AG08396 (cell line): ENCODE data around the gene ADCY6.
A peak's percentile ranks its signal among the peaks of the same experiment; 100 is the strongest.

ENCODE experiments used
- DNase-seq: peaks from one replicate; pipeline ENCODE4 v3.0.0; 2012; ENCODE audit warnings: low spot score, mixed read lengths

Gene ADCY6

DNA sequence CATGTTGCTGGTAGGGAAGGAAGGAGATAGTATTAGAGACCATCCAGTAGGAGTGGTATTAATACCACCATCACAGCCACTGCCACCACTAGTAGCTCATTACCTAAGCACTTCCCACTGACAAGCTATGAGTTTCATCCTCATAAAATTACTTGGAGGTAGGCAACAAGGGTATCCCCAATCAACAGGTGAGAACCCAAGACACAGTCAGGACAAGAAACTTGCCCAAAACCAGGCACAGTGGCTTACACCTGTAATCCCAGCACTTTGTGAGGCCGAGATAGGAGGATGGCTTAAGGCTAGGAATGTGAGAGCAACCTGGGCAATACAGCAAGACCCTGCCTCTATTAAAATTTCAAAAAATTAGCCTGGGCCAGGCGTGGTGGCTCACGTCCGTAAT lies 5.5 kb downstream of the ADCY6 start:
- DNase-seq: no peak

DNA sequence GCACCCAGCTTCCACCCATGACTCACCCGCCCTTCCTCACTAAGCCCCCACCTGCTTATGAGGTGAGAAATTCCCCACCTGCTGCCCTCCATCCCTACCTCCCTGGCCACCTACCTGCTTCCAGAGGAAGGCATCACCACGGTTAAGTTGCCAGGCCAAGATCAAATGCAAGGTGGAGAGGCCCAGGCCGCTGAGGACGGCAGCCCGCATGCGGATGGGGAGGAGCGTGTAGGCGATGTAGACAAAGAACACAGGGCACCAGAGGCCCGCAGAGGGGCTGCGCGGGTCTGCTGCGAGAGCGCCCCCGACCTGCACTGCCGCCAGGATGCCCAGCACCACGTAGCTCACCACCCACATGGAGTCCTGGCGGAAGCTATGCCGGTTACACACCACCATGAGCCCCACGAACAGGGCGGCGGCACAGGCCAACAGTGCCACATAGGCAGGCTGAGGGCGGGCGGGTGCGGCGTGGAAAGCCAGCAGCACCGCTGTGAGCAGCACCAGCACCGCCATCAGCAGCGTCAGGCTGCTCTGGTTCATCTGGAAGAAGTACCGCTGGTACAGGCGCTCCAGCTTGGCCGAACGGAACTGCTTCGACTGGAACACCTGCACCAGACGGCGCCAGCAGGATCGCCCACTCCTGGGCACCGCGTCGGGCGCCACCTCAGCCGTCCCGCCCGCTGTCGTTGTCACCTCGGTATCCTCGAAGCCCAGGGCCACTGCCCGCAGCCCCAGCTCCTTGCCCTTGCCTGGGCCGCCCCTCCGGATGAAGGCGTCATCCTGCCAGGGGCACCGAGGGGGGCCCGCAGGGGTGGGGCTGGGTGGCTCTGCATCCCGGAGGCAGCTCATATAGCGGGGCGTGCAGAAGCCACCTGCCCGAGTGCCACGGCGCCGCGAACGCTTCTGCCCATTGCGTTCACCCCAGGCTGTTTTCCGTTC lies 6.2 kb downstream of the ADCY6 start:
- DNase-seq: no peak

DNA sequence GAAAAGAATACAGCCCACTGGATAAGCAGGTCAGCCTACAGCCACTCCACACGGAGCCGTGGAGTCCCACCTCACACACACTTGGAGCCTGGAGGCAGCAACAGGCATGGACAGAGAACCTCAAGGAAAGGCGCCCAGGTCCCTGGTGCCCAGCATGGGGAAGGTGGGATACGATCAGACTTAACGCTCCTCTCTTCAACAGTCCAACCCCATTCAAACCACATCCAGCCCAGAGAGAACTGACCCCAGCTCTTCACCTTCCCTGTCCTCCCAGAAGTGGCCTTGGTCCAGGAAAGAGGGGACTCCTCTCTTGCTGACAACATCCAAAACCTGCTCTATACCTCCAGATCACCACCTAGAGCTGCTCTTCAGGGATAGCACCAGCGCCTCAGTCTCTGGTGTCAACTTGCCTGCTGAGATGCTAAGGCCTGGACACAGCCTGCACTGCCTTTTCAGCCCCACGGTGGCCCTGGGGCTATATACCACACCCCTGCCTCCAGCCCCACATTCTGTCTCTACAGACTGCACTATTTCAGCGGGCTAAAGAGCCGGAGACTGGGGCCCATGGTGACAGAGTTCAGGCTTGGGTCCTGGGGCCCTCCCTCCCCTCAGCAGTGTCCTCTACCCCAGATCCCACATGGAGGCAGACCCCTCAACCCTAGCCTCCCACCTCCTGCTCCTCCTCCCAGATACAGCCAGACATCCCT lies 7.0 kb downstream of the ADCY6 start:
- no peak for DNase-seq

DNA sequence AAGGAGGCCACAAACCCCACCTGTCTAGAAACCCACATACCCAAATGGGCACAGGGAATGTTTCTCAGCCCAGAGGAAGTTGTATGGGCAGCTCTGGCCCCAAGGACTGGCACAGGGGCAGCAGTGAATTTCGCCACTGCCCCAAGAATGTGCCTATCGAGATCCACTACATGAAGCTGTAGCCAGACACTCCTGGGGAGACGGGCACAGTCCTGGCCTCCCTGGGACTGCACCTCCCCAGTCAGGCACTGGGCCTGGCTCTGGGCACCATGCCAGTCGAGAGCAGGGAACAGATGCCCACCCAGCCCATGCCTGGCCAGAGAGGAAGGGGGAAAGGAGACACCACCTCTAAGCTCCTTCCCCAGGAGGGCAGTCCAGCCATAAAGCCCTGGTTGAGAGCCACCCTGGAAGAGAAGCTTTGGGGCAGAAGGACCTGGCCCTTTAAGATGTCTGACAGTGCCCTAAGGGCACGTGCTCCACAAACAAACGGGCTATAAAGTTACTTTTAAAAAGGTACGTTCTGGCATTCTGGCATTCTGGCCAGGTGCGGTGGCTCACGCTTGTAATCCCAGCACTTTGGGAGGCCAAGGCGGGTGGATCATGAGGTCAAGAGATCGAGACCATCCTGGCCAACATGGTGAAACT lies 8.4 kb downstream of the ADCY6 start:
- no peak for DNase-seq

DNA sequence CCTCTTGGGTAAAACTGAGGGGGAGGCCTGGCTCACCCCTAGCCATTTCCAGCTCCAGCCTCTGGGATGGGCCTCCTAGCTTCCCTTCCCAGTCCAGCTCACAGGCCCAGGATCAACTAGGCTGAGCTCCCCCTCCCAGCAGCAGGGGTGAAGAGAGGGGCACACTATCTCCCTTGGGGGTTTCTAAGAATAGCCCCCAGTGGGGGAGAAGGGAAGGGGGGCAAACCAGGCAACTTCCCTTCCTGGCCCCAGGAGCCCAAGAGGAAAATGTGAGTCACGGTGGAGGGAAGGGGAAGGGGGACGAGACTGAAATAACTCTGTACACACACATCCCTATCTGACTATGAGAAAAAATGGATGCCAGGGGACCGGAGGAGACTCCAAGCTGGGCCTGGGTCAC lies 9.0 kb downstream of the ADCY6 start:
- DNase-seq: peak; percentile 46

DNA sequence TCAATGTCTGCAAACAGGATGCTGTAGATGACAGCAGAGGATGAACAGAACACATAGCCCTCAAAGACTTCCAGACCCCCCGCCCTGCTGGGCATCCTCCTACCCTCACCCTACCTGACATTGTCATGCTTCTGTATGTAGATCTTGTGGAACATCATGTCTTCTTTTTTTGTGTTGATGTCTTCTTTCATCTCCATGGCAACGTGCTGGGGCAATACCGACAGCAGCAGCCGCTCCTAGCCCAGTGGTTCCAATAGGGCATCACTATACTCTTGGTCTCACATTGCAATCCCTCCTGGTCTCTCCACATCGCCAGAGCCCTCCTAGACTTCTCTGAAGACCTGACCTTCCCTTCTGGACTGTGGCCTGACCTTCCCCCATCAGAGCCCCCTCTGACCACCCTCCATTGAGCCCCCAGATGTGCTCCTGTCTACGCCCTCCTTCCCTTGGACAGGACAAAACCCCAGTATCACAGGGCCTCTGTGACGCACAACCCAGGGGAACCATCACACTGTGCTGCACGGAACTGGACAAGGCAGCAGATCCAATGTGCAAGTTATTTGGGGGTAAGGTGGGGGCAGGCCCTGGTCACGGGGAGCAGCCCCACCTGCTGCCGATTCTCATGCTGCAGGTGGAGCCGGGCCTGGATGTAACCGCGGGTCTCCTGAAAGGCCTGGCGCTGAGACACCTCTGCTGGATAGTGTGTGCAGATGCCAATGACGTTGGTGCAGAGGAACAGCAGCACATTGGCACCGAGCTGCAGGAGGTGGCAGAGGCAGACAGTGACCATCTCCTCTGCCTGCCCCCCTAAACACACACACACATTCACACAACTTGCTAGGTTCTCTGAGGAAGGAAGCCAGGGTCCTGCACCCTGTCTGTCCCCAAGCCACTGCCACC lies 11.1 kb downstream of the ADCY6 start:
- DNase-seq: no peak

DNA sequence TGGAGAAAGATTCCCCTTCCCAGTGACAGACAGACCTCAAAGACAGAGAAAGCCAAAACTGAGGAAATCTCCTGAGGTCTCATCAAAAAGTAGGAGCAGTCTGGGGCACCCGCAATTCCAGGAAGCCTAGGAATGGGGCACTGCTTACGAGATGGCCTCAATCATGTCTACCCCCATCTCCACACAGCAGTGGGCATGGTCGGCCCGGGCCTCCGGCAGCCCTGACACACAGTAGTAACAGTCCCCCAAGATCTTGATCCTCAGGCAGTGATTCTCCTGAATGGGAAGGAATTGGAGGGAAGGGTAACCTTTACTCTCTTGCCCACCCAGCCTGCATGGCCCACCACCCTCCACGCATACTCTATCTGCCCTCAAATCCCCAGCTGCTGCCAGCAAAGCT lies 11.9 kb downstream of the ADCY6 start:
- no peak for DNase-seq

DNA sequence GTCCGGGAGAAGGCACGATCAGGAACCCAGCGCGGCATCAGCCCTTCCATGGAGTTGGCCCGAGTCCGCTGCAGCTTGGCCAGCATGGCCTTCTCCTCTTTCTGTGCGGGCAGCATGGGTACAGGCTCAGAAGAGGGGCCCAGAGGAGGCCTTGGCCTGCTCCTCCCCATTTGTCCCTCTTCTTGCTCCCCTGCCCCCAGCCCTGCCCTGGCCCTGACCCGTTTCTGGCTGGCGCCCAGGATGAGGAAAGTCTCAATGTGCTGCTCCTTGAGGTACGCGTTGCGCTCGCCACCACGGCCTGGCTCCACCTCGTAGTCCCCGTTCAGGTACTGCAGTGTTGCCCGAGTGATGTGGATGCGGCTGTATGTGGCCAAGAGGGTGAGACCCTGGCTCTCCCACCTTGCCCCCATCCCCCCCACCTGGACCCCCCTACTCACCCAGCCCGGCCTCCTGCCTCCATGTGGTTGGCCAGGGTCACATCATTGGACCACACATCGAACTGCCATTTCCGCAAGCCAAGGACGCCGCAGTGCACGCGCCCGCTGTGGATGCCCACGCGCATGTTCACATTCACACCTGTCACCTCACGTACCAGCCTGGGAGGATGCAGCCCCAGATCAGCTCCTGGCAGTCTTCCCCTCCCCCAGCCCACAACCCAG lies 12.8 kb downstream of the ADCY6 start:
- DNase-seq: no peak

DNA sequence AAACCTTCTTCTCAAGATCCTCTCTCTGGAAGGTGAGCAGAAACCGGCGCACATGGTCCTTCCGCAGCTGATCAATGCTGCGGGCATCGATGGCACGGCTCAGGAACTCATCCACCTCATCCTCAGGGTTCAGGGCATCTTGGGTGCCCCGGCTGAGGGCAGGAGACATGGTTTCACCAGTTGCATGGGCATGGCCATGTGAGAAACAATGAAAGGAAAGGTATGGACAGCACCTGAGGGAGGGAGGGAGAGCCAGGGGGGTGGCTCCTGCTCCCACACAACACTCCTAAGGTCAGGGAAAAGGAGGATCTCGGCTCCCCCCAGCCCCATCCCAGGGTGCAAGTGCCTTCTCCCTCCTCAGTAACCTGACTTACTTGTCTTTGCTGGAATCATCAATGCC lies 13.6 kb downstream of the ADCY6 start:
- DNase-seq: no peak

DNA sequence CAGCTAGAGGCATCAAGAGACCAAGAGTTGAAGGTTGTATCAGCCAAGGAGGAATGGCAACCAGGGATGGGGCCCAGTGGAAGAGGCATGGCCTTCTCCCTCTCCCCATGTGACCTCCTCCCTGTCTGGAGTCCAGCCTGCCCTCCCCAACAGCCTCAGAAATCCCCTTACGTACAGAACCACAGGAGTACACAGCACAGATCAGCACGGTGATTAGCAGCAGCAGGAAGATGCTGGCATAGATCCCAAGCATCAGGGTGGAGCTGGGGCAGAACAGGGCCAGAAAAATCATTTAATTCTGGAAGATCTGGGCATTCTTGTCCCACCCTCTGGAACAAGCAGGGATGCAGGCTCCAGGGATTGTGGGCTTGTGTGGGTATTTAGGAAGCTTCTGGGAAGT lies 14.4 kb downstream of the ADCY6 start:
- DNase-seq: no peak

DNA sequence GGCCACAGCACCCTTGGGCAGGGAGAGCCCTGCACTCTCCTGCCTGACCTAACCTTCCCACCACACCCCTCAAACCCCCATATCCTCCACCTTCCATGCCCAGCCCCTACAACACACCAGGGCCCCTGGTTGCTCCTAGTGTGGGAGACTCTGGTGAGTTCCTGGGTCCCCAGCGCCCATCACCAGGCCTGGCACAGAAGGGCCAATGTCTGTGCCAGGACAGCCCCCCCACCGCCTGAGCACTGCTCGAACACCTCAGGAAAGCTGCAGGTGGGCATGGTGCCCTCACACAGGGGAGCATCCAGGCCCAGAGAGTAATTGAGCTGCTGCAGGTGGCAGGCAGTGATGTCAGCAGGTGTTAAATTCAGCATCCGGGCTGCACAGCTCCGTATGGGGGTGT lies 15.2 kb downstream of the ADCY6 start:
- no peak for DNase-seq

DNA sequence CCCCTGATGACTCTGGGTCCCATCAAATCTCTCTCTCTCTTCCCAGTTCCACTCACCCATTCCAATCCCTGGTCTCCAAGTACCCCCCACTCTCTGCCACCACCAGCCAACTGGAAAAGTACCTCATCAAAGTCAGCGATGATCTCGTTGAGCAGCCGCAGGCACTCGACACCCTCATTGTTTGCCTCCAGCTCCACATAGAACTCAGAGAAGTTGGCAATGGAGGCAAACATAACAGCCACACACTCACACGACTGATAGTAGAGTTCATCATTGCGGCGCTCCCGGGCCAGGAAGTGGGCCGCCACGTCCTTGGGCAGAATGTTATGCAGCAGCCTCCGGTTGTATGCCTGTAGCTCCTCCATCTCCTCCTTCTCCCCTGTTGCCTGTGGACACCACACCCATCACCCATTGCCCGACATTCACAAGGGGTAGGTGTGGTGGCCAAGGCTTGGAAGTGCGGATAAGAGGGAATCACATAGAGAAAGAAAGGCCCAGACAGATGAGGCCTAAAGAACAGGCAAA lies 17.2 kb downstream of the ADCY6 start:
- DNase-seq: no peak

DNA sequence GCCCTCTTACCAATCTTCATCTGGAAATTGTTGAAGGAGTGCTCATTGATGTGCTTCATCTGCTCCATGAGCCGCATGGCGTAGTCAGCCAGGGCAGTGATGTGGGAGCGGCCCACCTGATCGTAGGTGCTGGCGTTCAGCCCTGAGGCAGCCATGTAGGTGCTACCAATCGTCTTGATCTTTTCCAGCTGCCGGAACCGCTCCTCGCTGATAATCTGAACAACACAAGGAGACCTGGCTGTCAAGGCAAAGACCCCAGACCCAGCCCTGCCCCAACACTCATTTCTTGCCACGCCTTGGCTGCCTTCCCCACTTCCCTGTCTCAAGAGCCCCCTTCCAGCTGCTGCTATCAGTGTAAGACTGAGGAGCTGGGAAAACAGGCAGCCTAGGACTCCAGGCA lies 18.1 kb downstream of the ADCY6 start:
- DNase-seq: no peak

DNA sequence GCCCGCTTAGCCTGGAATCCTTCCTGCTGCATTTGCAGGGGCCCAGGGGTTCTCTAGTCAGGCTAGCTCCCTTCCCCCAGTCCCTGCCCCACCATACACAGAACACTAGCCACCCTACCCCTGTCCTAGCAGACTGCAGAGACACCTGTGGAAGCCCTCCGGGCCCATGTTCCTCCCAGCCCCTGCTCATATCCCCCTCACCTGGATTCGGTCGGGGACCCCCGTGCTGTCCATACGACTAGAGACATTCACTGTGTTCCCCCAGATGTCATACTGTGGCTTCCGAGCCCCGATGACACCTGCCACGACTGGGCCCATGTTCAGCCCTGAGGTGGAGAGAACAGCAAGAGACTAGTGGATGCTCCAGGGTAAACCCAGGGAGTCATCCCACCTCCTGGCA lies 20.2 kb downstream of the ADCY6 start:
- DNase-seq: no peak

DNA sequence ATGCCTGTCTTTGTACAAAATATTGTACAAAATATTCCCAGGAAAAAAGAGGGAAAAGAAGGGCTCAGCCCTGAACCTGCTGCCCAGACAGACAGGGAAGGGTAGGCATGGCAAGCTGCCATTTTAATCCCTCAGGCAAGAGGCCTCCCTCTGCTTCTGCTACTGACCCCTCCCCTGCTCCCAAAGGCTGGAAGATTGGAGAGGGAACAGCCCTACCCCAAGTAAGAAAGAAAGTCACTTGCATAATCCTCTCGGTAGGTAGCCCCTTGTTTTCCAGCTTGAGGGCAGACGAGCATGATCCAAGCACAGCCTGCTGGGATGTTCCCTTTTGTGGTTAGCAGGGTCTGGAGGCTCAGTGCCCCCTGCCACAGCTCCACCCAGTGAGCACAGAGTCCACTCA lies 20.7 kb downstream of the ADCY6 start:
- no peak for DNase-seq

DNA sequence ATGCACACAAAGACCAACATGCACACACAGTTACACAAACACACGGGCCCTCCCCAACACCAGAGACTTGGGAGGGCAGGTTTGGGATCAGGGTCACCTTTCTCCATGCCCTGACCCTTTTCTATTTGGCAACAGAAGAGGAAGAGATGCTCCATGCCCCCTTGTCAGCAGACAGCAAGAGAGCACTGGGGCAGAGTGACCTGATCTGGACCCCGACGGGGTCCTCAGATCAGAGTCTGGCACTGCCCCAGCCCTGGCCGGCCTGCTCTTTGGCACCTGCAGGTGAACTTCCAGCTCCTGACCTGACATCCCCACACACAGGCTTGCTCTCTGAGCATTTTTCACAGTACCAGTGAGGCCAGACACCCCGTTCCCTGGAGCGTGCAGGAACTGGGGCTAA lies 21.4 kb downstream of the ADCY6 start:
- no peak for DNase-seq

DNA sequence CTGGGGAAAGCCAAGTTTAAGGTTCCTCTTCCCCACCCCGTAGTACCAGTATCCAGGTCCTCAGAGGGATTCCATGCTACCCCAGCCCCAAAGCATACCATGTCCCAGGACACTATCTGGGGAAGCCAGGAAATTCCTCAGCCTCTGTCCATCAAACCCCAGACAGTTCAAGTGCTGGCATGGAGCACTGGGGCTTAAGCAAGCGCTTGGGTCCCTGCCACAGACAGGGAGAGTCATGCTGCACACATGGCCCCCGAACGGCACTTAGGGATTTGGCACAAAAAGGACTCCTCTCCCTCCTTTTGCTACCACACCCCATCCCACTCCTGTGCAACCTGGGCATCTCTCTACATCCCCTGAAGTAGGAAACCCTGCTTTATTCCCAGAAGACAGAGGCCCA lies 21.8 kb downstream of the ADCY6 start:
- no peak for DNase-seq

DNA sequence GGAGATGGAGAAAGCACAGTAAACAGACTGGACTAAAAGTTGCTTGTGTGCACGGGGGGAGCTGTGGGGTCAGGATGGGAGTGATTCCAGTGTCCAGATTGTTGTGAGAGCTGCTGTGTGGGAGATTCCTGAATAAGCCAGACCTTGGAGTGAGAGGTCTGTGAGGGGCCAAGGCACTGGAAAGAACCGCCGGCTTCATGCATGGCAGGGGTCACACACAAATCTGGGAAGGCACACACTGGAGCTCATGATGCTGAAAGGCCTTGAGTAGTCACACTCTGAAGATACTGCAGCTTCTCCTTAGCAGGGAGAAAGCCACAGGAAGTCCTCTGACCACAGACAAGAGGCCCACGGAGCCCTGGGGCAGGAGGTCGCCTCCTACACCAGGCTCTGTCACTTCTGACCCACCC lies 23.1 kb downstream of the ADCY6 start:
- DNase-seq: no peak

DNA sequence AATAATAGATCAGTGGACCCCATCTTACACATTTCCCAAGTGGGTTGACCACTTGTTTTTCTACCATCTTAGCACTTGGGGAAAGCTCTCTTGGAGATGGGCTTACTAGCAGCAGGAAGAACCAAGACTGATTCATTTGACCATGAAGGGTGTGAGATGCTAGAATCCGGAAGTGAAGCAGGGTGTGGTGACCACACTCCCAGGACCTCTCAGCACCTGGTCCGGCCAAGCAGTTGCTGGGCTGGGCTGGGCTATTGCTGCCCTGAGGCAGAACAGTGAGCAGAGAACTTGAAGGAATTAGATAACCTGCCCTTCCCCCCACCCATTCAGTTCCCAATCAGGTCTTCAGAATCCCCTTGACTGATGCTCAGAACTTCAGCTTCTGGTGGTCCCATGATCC lies 24.4 kb downstream of the ADCY6 start:
- DNase-seq: no peak

DNA sequence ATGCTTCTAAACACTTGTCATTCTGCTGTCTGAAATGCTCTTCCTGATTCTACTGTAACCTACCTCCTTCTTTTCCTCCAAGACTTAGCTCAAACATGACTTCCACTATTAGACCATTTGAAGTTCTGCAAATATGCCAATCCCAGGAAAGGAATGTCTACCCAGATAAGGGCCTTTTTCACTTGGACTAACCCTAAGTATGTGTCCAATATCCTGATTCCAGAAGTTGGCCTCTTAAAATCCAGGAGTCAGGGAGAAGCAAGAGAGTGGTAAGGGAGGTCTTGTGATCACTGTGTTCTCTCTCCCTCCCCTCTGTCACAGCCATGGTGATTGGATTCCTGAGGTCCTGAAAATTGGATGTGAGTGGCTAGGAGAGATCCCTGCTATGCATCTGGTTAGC lies 30.2 kb downstream of the ADCY6 start:
- no peak for DNase-seq

DNA sequence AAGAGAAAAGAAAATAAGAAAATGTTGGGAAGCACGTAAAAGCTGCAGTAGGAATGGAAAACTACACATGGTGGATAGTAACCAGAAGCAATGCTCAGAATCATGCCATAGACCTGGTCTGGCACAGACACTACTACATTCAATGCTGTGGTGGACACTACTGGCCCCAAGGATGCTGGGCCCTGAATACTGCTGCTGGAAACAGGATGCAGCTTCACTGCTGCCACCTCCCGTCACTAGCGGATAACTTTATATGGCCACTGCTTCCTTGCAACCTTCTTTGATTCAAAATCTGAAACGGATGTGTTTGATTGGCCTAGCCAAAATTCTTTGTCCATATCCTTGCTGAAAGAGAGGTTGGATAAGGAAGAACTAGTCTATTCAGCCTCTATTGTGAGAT lies 30.7 kb downstream of the ADCY6 start:
- no peak for DNase-seq
